ENCODE results near the gene EEF2K.

Gene EEF2K

GRCh38 chr16:22229889-22230288 lies 23.8 kb downstream of the EEF2K start:
- H3K4me1 ChIP-seq (ENCODE audit: control insufficient read depth, insufficient read depth, low read length) = peaks cover 6% of the 10 kb centered on the region
- no peak for DNase-seq (ENCODE audit: low read depth)

DNA sequence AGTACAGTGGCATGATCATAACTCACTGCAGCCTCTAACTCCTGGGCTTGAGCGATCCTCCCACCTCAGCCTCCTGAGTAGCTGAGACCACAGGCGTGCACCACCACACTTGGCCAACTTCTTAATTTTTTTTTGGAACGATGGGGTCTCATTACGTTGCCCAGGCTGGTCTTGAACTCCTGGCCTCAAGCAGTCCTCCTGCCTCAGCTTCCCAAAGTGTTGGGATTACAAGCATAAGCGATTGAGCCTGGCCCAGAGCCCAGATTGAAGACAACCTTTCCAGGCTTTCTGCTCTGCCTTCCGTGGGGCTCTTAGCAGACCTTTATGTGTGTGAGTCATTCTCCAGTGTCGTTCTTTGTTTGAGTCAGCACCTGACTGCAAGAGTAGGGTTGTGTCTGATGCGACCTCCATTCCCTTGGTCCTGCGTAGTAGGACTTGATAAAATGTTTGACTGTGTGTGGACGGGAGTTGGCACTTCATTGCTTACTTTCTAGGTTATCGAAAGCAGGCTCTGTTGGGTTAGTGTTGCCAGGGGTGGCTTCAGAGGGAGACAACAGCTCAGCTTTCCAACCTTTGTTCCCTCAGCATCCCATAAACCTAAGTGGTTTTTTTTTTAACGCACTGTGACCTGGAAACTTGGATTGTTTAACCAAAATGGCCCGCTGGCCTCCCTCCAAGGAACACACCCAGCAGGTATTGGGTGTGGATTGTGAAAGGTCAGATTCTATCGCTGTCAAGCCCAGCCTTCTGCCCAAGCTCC lies 26.4 kb downstream of the EEF2K start:
- H3K9me3 ChIP-seq (ENCODE audit: control insufficient read depth, low read length) = no peaks in the 10 kb centered on the region
- DNase-seq (ENCODE audit: low read depth) = no peak

More at GRCh38 chr16:22229889-22230288, 23.8 kb downstream of the EEF2K start:
- H3K27me3 ChIP-seq (replicated peaks; ENCODE audit: control insufficient read depth, insufficient read depth, low read length) = no peaks in the 10 kb centered on the region
- H3K4me3 ChIP-seq (ENCODE audit: low read length) = no peak overlapping the region
- H3K9me3 ChIP-seq (ENCODE audit: control insufficient read depth, low read length) = no peaks in the 10 kb centered on the region
- no peak overlapping the region for H3K9ac ChIP-seq (ENCODE audit: low read length)
- peaks cover 38% of the 10 kb centered on the region for H3K36me3 ChIP-seq (ENCODE audit: control insufficient read depth, insufficient read depth, low read length, severe bottlenecking)

DNA sequence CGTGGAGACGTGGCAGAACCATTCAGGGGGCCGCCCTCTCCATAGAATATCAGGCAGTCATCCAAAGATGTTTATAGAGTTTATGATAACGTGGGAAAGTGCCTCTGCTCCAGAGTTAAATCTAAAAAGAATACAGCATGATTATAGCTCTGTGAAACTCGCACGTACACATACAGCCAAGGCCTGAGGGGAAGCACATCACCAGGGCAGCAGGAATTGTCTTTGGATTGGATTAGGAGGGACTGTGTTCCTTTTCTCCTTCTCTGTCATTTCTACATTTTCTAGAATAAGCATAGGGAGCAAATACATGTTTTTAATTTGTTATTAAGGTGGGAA lies 26.9 kb downstream of the EEF2K start:
- Histone ChIP-seq H3K9ac (ENCODE audit: low read length) (no peak overlapping the region), H3K4me1 (ENCODE audit: control insufficient read depth, insufficient read depth, low read length) (peaks cover 13% of the 10 kb centered on the region), H3K9me3 (ENCODE audit: control insufficient read depth, low read length) (no peaks in the 10 kb centered on the region), H3K36me3 (ENCODE audit: control insufficient read depth, insufficient read depth, low read length, severe bottlenecking) (peaks cover 27% of the 10 kb centered on the region), H3K4me3 (ENCODE audit: low read length) (no peak overlapping the region), H3K27me3 (replicated peaks; ENCODE audit: control insufficient read depth, insufficient read depth, low read length) (no peaks in the 10 kb centered on the region)
- no peak for DNase-seq (ENCODE audit: low read depth)

More for the DNA sequence above, 26.4 kb downstream of the EEF2K start:
- H3K27me3 ChIP-seq (replicated peaks; ENCODE audit: control insufficient read depth, insufficient read depth, low read length) = no peaks in the 10 kb centered on the region
- H3K4me1 ChIP-seq (ENCODE audit: control insufficient read depth, insufficient read depth, low read length) = peaks cover 13% of the 10 kb centered on the region
- no peak overlapping the region for H3K4me3 ChIP-seq (ENCODE audit: low read length)
- no peak overlapping the region for H3K9ac ChIP-seq (ENCODE audit: low read length)
- H3K36me3 ChIP-seq (ENCODE audit: control insufficient read depth, insufficient read depth, low read length, severe bottlenecking) = peaks cover 29% of the 10 kb centered on the region

GRCh38 chr16:22235839-22236745 lies 30.0 kb downstream of the EEF2K start:
- Histone ChIP-seq H3K9me3 (ENCODE audit: control insufficient read depth, low read length) (no peaks in the 10 kb centered on the region), H3K36me3 (ENCODE audit: control insufficient read depth, insufficient read depth, low read length, severe bottlenecking) (peaks cover 22% of the 10 kb centered on the region), H3K4me1 (ENCODE audit: control insufficient read depth, insufficient read depth, low read length) (peaks cover 34% of the 10 kb centered on the region), H3K27me3 (replicated peaks; ENCODE audit: control insufficient read depth, insufficient read depth, low read length) (no peaks in the 10 kb centered on the region), H3K4me3 (ENCODE audit: low read length) (no peak overlapping the region), H3K9ac (ENCODE audit: low read length) (no peak overlapping the region)
- peak; percentile 43 for DNase-seq (ENCODE audit: low read depth)

DNA sequence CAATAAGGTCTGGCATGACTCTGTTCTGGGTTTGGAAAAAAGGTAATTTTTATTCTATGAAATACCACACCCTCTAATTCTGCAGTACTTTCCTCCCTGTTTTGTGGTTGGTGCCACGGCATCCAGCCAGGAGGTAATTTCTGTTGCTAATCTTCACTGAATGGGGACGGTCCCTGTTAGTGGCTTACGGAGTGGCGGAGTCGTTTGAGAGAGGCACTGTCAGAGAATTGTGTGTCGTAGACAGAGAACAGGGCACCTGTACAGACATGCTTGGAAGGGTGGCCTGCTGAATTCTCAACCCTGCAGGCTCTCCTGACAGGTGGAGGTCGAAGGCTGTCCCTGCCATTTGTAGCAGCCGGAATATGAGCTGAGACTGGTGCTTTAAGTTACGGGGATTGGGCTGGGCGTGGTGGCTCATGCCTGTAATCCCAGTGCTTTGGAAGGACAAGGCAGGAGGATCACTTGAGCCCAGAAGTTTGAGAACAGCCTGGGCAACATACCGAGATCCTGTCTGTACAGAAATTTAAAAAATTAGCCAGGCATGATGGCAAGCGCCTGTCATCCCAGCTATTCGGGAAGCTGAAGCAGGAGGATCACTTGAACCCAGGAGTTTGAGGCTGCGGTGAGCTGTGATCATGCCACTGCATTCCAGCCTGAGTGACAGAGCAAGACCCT lies 33.2 kb downstream of the EEF2K start:
- no peak overlapping the region for H3K4me3 ChIP-seq (ENCODE audit: low read length)
- peaks cover 36% of the 10 kb centered on the region for H3K4me1 ChIP-seq (ENCODE audit: control insufficient read depth, insufficient read depth, low read length)
- no peak for DNase-seq (ENCODE audit: low read depth)
- H3K36me3 ChIP-seq (ENCODE audit: control insufficient read depth, insufficient read depth, low read length, severe bottlenecking) = peaks cover 7% of the 10 kb centered on the region
- no peaks in the 10 kb centered on the region for H3K27me3 ChIP-seq (replicated peaks; ENCODE audit: control insufficient read depth, insufficient read depth, low read length)
- no peaks in the 10 kb centered on the region for H3K9me3 ChIP-seq (ENCODE audit: control insufficient read depth, low read length)
- H3K9ac ChIP-seq (ENCODE audit: low read length) = peak overlapping the region; percentile 32

- peaks cover 13% of the 10 kb centered on the region for H3K36me3 ChIP-seq (ENCODE audit: control insufficient read depth, insufficient read depth, low read length, severe bottlenecking)
- H3K9ac ChIP-seq (ENCODE audit: low read length) = peak overlapping the region; percentile 32
- H3K4me1 ChIP-seq (ENCODE audit: control insufficient read depth, insufficient read depth, low read length) = peaks cover 36% of the 10 kb centered on the region
- no peaks in the 10 kb centered on the region for H3K9me3 ChIP-seq (ENCODE audit: control insufficient read depth, low read length)
- peak; percentile 88 for DNase-seq (ENCODE audit: low read depth)
- no peak overlapping the region for H3K4me3 ChIP-seq (ENCODE audit: low read length)
- no peaks in the 10 kb centered on the region for H3K27me3 ChIP-seq (replicated peaks; ENCODE audit: control insufficient read depth, insufficient read depth, low read length)
Observed at GRCh38 chr16:22240023-22240710, 34.1 kb downstream of the EEF2K start.

DNA sequence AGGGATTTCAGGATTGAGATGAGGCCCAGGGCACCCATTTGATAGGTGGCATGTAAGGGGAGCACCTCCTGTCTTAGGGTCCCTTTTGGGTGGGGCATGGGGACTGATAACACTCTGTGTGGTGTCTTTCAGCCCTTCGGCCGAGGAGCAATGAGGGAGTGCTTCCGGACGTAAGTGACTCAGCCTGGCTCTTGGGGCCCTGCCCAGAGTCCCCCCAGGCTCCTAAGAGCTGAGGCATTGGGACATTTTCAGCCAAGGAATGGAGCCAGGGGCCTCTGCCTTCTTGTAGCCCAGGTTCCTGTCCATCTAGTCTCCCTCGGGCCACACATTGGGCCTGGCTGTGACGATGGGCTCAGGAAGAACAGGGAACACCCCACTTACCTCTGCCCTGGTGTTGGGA lies 44.4 kb downstream of the EEF2K start:
- Histone ChIP-seq H3K9me3 (ENCODE audit: control insufficient read depth, low read length) (peaks cover 6% of the 10 kb centered on the region), H3K9ac (ENCODE audit: low read length) (peak overlapping the region; percentile 4), H3K36me3 (ENCODE audit: control insufficient read depth, insufficient read depth, low read length, severe bottlenecking) (peaks cover 57% of the 10 kb centered on the region), H3K27me3 (replicated peaks; ENCODE audit: control insufficient read depth, insufficient read depth, low read length) (no peaks in the 10 kb centered on the region), H3K4me3 (ENCODE audit: low read length) (no peak overlapping the region), H3K4me1 (ENCODE audit: control insufficient read depth, insufficient read depth, low read length) (peaks cover 11% of the 10 kb centered on the region)
- DNase-seq (ENCODE audit: low read depth) = no peak

DNA sequence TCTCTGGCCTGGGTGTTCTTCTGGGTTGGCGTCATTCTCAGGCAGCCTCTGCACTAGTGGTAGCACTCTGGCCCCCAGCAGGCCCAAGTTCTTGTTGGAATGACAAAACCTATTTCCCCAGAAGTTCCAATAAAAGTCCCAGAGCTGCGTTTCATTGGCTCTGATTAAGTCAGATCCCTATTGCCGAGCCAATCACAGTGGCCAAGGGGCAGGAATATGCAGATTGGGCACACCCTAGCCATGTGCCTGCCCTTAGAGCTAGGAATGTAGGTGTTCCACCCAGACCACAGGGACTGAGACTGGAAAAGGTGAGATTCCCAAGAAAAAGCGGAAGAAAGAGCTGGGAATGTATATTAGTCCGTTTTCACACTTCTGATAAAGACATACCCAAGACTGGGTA lies 46.2 kb downstream of the EEF2K start:
- peaks cover 7% of the 10 kb centered on the region for H3K9me3 ChIP-seq (ENCODE audit: control insufficient read depth, low read length)
- peaks cover 11% of the 10 kb centered on the region for H3K4me1 ChIP-seq (ENCODE audit: control insufficient read depth, insufficient read depth, low read length)
- no peaks in the 10 kb centered on the region for H3K27me3 ChIP-seq (replicated peaks; ENCODE audit: control insufficient read depth, insufficient read depth, low read length)
- no peak for DNase-seq (ENCODE audit: low read depth)
- no peak overlapping the region for H3K4me3 ChIP-seq (ENCODE audit: low read length)
- H3K9ac ChIP-seq (ENCODE audit: low read length) = no peak overlapping the region
- H3K36me3 ChIP-seq (ENCODE audit: control insufficient read depth, insufficient read depth, low read length, severe bottlenecking) = peaks cover 60% of the 10 kb centered on the region

DNA sequence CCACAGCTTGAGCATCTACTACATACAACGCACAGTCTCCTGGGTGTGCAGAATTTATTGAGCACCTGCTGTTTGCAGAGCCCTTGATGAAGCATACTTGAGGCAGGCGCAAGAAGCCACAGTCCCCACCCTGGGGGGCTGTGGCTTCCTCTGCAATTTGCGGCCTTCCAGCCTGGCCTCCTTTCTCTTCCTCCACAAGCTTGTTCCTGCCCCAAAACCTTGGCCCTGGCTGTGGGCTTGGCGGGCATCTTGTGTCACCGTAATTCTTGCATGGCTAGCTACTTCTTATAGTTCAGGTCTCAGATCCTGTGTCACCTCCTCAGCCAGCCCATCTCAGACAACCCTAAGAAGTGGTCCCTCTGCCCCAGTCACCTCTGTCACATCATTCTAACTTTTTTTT lies 47.2 kb downstream of the EEF2K start:
- Histone ChIP-seq H3K9ac (ENCODE audit: low read length) (no peak overlapping the region), H3K9me3 (ENCODE audit: control insufficient read depth, low read length) (peaks cover 7% of the 10 kb centered on the region), H3K27me3 (replicated peaks; ENCODE audit: control insufficient read depth, insufficient read depth, low read length) (no peaks in the 10 kb centered on the region), H3K36me3 (ENCODE audit: control insufficient read depth, insufficient read depth, low read length, severe bottlenecking) (peaks cover 62% of the 10 kb centered on the region), H3K4me1 (ENCODE audit: control insufficient read depth, insufficient read depth, low read length) (peaks cover 13% of the 10 kb centered on the region), H3K4me3 (ENCODE audit: low read length) (no peak overlapping the region)
- DNase-seq (ENCODE audit: low read depth) = no peak

- no peak overlapping the region for H3K4me3 ChIP-seq (ENCODE audit: low read length)
- H3K36me3 ChIP-seq (ENCODE audit: control insufficient read depth, insufficient read depth, low read length, severe bottlenecking) = peaks cover 76% of the 10 kb centered on the region
- H3K9me3 ChIP-seq (ENCODE audit: control insufficient read depth, low read length) = peaks cover 7% of the 10 kb centered on the region
- H3K9ac ChIP-seq (ENCODE audit: low read length) = no peak overlapping the region
- no peaks in the 10 kb centered on the region for H3K27me3 ChIP-seq (replicated peaks; ENCODE audit: control insufficient read depth, insufficient read depth, low read length)
- DNase-seq (ENCODE audit: low read depth) = no peak
- H3K4me1 ChIP-seq (ENCODE audit: control insufficient read depth, insufficient read depth, low read length) = peaks cover 14% of the 10 kb centered on the region
Observed at GRCh38 chr16:22255335-22255734, 49.3 kb downstream of the EEF2K start.

All from adipocyte (in vitro differentiated cells).